ENCODE results near the gene DHX15.

GRCh38 chr4:24598025-24598424, 13.7 kb upstream of the DHX15 start:
- TF ChIP-seq, protein P1, sequence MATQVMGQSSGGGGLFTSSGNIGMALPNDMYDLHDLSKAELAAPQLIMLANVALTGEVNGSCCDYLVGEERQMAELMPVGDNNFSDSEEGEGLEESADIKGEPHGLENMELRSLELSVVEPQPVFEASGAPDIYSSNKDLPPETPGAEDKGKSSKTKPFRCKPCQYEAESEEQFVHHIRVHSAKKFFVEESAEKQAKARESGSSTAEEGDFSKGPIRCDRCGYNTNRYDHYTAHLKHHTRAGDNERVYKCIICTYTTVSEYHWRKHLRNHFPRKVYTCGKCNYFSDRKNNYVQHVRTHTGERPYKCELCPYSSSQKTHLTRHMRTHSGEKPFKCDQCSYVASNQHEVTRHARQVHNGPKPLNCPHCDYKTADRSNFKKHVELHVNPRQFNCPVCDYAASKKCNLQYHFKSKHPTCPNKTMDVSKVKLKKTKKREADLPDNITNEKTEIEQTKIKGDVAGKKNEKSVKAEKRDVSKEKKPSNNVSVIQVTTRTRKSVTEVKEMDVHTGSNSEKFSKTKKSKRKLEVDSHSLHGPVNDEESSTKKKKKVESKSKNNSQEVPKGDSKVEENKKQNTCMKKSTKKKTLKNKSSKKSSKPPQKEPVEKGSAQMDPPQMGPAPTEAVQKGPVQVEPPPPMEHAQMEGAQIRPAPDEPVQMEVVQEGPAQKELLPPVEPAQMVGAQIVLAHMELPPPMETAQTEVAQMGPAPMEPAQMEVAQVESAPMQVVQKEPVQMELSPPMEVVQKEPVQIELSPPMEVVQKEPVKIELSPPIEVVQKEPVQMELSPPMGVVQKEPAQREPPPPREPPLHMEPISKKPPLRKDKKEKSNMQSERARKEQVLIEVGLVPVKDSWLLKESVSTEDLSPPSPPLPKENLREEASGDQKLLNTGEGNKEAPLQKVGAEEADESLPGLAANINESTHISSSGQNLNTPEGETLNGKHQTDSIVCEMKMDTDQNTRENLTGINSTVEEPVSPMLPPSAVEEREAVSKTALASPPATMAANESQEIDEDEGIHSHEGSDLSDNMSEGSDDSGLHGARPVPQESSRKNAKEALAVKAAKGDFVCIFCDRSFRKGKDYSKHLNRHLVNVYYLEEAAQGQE (IDR thresholded peaks at IDR 0.05; ENCODE audit: unreplicated experiment): no peak
- TF ChIP-seq CTCF (conservative IDR thresholded peaks at IDR 0.05; ENCODE audit: low read depth in 2 of 2) (no peak), POLR2AphosphoS5 (IDR thresholded peaks at IDR 0.05; ENCODE audit: low read depth) (no peak), EZH2 (IDR thresholded peaks at IDR 0.05; ENCODE audit: low read depth, unreplicated experiment) (no peak), ZNF331 (CRISPR knock-in tag; IDR thresholded peaks at IDR 0.05; ENCODE audit: low read depth) (no peak), EZH2phosphoT487 (IDR thresholded peaks at IDR 0.05; ENCODE audit: unreplicated experiment) (no peak)
- TF ChIP-seq, protein P2, sequence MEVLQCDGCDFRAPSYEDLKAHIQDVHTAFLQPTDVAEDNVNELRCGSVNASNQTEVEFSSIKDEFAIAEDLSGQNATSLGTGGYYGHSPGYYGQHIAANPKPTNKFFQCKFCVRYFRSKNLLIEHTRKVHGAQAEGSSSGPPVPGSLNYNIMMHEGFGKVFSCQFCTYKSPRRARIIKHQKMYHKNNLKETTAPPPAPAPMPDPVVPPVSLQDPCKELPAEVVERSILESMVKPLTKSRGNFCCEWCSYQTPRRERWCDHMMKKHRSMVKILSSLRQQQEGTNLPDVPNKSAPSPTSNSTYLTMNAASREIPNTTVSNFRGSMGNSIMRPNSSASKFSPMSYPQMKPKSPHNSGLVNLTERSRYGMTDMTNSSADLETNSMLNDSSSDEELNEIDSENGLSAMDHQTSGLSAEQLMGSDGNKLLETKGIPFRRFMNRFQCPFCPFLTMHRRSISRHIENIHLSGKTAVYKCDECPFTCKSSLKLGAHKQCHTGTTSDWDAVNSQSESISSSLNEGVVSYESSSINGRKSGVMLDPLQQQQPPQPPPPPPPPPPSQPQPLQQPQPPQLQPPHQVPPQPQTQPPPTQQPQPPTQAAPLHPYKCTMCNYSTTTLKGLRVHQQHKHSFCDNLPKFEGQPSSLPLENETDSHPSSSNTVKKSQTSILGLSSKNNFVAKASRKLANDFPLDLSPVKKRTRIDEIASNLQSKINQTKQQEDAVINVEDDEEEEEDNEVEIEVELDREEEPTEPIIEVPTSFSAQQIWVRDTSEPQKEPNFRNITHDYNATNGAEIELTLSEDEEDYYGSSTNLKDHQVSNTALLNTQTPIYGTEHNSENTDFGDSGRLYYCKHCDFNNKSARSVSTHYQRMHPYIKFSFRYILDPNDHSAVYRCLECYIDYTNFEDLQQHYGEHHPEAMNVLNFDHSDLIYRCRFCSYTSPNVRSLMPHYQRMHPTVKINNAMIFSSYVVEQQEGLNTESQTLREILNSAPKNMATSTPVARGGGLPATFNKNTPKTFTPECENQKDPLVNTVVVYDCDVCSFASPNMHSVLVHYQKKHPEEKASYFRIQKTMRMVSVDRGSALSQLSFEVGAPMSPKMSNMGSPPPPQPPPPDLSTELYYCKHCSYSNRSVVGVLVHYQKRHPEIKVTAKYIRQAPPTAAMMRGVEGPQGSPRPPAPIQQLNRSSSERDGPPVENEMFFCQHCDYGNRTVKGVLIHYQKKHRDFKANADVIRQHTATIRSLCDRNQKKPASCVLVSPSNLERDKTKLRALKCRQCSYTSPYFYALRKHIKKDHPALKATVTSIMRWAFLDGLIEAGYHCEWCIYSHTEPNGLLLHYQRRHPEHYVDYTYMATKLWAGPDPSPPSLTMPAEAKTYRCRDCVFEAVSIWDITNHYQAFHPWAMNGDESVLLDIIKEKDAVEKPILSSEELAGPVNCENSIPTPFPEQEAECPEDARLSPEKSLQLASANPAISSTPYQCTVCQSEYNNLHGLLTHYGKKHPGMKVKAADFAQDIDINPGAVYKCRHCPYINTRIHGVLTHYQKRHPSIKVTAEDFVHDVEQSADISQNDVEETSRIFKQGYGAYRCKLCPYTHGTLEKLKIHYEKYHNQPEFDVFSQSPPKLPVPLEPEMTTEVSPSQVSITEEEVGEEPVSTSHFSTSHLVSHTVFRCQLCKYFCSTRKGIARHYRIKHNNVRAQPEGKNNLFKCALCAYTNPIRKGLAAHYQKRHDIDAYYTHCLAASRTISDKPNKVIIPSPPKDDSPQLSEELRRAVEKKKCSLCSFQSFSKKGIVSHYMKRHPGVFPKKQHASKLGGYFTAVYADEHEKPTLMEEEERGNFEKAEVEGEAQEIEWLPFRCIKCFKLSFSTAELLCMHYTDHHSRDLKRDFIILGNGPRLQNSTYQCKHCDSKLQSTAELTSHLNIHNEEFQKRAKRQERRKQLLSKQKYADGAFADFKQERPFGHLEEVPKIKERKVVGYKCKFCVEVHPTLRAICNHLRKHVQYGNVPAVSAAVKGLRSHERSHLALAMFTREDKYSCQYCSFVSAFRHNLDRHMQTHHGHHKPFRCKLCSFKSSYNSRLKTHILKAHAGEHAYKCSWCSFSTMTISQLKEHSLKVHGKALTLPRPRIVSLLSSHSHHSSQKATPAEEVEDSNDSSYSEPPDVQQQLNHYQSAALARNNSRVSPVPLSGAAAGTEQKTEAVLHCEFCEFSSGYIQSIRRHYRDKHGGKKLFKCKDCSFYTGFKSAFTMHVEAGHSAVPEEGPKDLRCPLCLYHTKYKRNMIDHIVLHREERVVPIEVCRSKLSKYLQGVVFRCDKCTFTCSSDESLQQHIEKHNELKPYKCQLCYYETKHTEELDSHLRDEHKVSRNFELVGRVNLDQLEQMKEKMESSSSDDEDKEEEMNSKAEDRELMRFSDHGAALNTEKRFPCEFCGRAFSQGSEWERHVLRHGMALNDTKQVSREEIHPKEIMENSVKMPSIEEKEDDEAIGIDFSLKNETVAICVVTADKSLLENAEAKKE (CRISPR knock-in tag; IDR thresholded peaks at IDR 0.05): no peak

All from GM23338 (cell line).